ENCODE measurements around the gene IVD.

GRCh38 chr15:40428185-40428584 is 22.6 kb downstream of the IVD start:
- TF ChIP-seq CTCF (IDR thresholded peaks at IDR 0.05; ENCODE audit: low read depth, low read length, poor library complexity, severe bottlenecking) (no peak), EZH2phosphoT487 (IDR thresholded peaks at IDR 0.05; ENCODE audit: borderline replicate concordance, low read length) (no peak)

All from DOHH2 (cell line).